Measurements from ENCODE around the gene TLR7.

The TLR7 gene

GRCh38 chrX:12891915-12892506 is 25.1 kb downstream of the TLR7 start:
- FAIRE-seq: no peak

GRCh38 chrX:12892716-12893115 is 25.8 kb downstream of the TLR7 start:
- no peak for FAIRE-seq

- FAIRE-seq: no peak
Measured at GRCh38 chrX:12894074-12895030, 27.5 kb downstream of the TLR7 start.

- FAIRE-seq: no peak
Measured at GRCh38 chrX:12895866-12896265, 29.0 kb downstream of the TLR7 start.

GRCh38 chrX:12896935-12897334 is 30.1 kb downstream of the TLR7 start:
- FAIRE-seq: no peak

GRCh38 chrX:12898073-12898472 is 31.2 kb downstream of the TLR7 start:
- no peak for FAIRE-seq

- no peak for FAIRE-seq
Measured at GRCh38 chrX:12899506-12899905, 32.6 kb downstream of the TLR7 start.

GRCh38 chrX:12901486-12901885 is 34.6 kb downstream of the TLR7 start:
- peak; percentile 86 for FAIRE-seq

- no peak for FAIRE-seq
Measured at GRCh38 chrX:12903646-12904045, 36.8 kb downstream of the TLR7 start.

GRCh38 chrX:12906046-12906761 is 39.3 kb downstream of the TLR7 start, which contains the start of gene TLR8:
TLR8 (plus strand) TSS chrX:12906620; CDS start chrX:12906707, 87 bp downstream.
- no peak for FAIRE-seq

GRCh38 chrX:12910423-12911121 is 43.7 kb downstream of the TLR7 start:
- FAIRE-seq: no peak

- FAIRE-seq: no peak
Measured at GRCh38 chrX:12911122-12911470, 44.2 kb downstream of the TLR7 start.

- FAIRE-seq: no peak
Measured at GRCh38 chrX:12912791-12913482, 46.1 kb downstream of the TLR7 start.

- no peak for FAIRE-seq
Measured at GRCh38 chrX:12917753-12918152, 50.9 kb downstream of the TLR7 start.

GRCh38 chrX:12919051-12919450 is 52.2 kb downstream of the TLR7 start:
- no peak for FAIRE-seq

GRCh38 chrX:12919620-12920019 is 52.7 kb downstream of the TLR7 start:
- FAIRE-seq: no peak

- no peak for FAIRE-seq
Measured at GRCh38 chrX:12920990-12921389, 54.1 kb downstream of the TLR7 start.

GRCh38 chrX:12921886-12922598 is 55.2 kb downstream of the TLR7 start:
- FAIRE-seq: no peak

GRCh38 chrX:12922599-12922919 is 55.7 kb downstream of the TLR7 start:
- no peak for FAIRE-seq

- no peak for FAIRE-seq
Measured at GRCh38 chrX:12929701-12930100, 62.8 kb downstream of the TLR7 start.

GRCh38 chrX:12930150-12930549 is 63.3 kb downstream of the TLR7 start:
- no peak for FAIRE-seq

GRCh38 chrX:12932244-12932643 is 65.4 kb downstream of the TLR7 start:
- FAIRE-seq: no peak

All from islet of Langerhans (tissue), 1 donor.